Keratinocyte (primary cell): ENCODE data around the gene ZFPM1. TPM values are rescaled to one million over a fixed set of nuclear protein-coding genes. Genes with fewer than 3 reads are reported as not detected.

Experiments
- DNase-seq: peaks from one replicate; pipeline ENCODE4 v3.0.0-alpha.2; 2011; ENCODE audit warnings: low read depth, missing footprints, low spot score
- FAIRE-seq: peaks from 2 replicates; lab custom pipeline; 2011; peaks lifted over from hg19 to GRCh38; lab: Jason Lieb, UNC
- H2AFZ ChIP-seq: 2 replicates; pipeline ENCODE4 v1.6.0; 2012; ENCODE audit warnings: low read length, control low read depth, inconsistent platforms; ENCODE audit not compliant: control insufficient read depth
- H3K27ac ChIP-seq: 2 replicates; pipeline ENCODE4 v1.5.1; 2011; ENCODE audit warnings: low read length; ENCODE audit not compliant: control insufficient read depth, insufficient read depth
- H3K27me3 ChIP-seq: 3 replicates; pipeline ENCODE4 v1.6.0; 2011; ENCODE audit warnings: low read length; ENCODE audit not compliant: control insufficient read depth, insufficient read depth; ENCODE audit errors: extremely low read depth
- H3K36me3 ChIP-seq, 2 experiments: 2 replicates in 1 of 2; 3 replicates in 1 of 2; pipeline ENCODE4 v1.5.1; 2011; ENCODE audit warnings: low read length in 2 of 2, mild to moderate bottlenecking in 1 of 2; ENCODE audit not compliant: control insufficient read depth in 2 of 2, insufficient read depth in 2 of 2; ENCODE audit errors: extremely low read depth in 1 of 2
- H3K4me1 ChIP-seq: 3 replicates; pipeline ENCODE4 v1.5.1; 2011; ENCODE audit warnings: low read length; ENCODE audit not compliant: control insufficient read depth, insufficient read depth; ENCODE audit errors: extremely low read depth
- H3K4me2 ChIP-seq: 3 replicates; pipeline ENCODE4 v1.6.0; 2011; ENCODE audit warnings: low read depth, low read length; ENCODE audit not compliant: control insufficient read depth, insufficient read depth; ENCODE audit errors: extremely low read depth
- H3K4me3 ChIP-seq, 3 experiments: fragments of 200-600 bp in 1 of 3; sonication (generic) in 1 of 3; 2 replicates in 2 of 3; 3 replicates in 1 of 3; pipeline ENCODE4 v1.5.1; 2011 to 2016; ENCODE audit warnings: low read length in 3 of 3, mild to moderate bottlenecking in 3 of 3, control low read depth in 2 of 3, inconsistent platforms in 1 of 3, low read depth in 1 of 3, mixed read lengths in 1 of 3, mixed run types in 1 of 3, moderate library complexity in 1 of 3; ENCODE audit not compliant: control insufficient read depth in 2 of 3, insufficient read depth in 2 of 3; ENCODE audit errors: extremely low read depth in 1 of 3
- H3K79me2 ChIP-seq: 2 replicates; pipeline ENCODE4 v1.6.0; 2012; ENCODE audit warnings: low read length; ENCODE audit not compliant: control insufficient read depth, insufficient read depth
- H3K9ac ChIP-seq: 3 replicates; pipeline ENCODE4 v1.6.0; 2011; ENCODE audit warnings: low read length; ENCODE audit not compliant: control insufficient read depth, insufficient read depth; ENCODE audit errors: extremely low read depth
- H3K9me1 ChIP-seq: 3 replicates; pipeline ENCODE4 v1.6.0; 2011; ENCODE audit warnings: low read length; ENCODE audit not compliant: control insufficient read depth, insufficient read depth; ENCODE audit errors: extremely low read depth
- H3K9me3 ChIP-seq: 2 replicates; pipeline ENCODE4 v1.5.1; 2012; ENCODE audit warnings: low read depth, low read length; ENCODE audit not compliant: control insufficient read depth
- H4K20me1 ChIP-seq: 3 replicates; pipeline ENCODE4 v1.6.0; 2011; ENCODE audit warnings: low read length; ENCODE audit not compliant: control insufficient read depth, insufficient read depth; ENCODE audit errors: extremely low read depth
- CTCF ChIP-seq, 3 experiments: IDR thresholded peaks in 1 of 3; conservative IDR thresholded peaks in 1 of 3; optimal IDR thresholded peaks in 1 of 3; 2 replicates in 2 of 3; 3 replicates in 1 of 3; pipeline versions ENCODE3 to v1.5.1; 2011; ENCODE audit warnings: low read length in 3 of 3, mild to moderate bottlenecking in 3 of 3, moderate library complexity in 2 of 3, control low read depth in 1 of 3, inconsistent platforms in 1 of 3; ENCODE audit not compliant: insufficient read depth in 2 of 3; ENCODE audit errors: extremely low read depth in 1 of 3
- EZH2 ChIP-seq: IDR thresholded peaks from one replicate; pipeline ENCODE4 v1.6.1; 2012; ENCODE audit warnings: inconsistent platforms, mild to moderate bottlenecking, low read length, moderate library complexity
- dilution Hi-C: fragments of 300-500 bp; cut with MboI; formaldehyde crosslinking; loops from one replicate; pipeline ENCODE4 v1.7.0; 2020; ENCODE audit warnings: low sequenced_read_pairs; ENCODE audit not compliant: extremely low pct_ligation_motif_present
- polyA plus RNA-seq, 5 experiments: library from polyadenylated mRNA; depleted of rRNA in 3 of 5; stranded (reverse) in 3 of 5; stranded (forward) in 1 of 5; unstranded in 1 of 5; fragments of >200 nt; gene quantifications; 1 replicate in 1 of 5; 2 replicates in 3 of 5; 3 replicates in 1 of 5; pipeline versions ENCODE4 v1.2.1 to v1.2.3, GENCODE V29; 2011 to 2012; ENCODE audit warnings: missing spikeins in 2 of 5, low read depth in 1 of 5, low replicate concordance in 1 of 5

ZFPM1 gene
- polyA plus RNA-seq, 1 donor (not counting 4 experiments of a cell fraction or from before 2014, with no cell fraction given): 0.42 TPM

DNA sequence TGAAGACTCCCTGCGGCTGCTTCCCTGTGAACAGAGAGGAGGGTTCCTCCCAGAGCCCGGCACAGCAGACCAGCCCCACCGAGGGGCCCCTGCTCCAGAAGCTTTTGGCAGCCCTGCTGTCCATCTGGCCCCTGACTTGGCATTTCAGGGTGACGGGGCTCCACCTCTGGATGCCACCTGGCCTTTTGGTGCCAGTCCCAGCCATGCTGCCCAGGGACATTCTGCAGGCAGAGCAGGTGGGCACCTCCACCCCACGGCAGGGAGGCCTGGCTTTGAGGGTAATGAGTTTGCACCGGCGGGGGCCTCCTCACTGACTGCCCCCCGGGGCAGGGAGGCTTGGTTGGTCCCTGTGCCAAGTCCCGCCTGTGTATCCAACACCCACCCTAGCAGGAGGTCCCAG, 20.3 kb upstream of the ZFPM1 start:
- dilution Hi-C loops: no loop called here
- Histone ChIP-seq H3K4me2 (no peak overlapping the region), H3K4me1 (no peaks in the 10 kb centered on the region), H2AFZ (no peak overlapping the region), H3K4me3 (no peak overlapping the region), H3K27me3 (peaks cover 70% of the 10 kb centered on the region), H3K9me3 (no peaks in the 10 kb centered on the region), H3K9me1 (no peaks in the 10 kb centered on the region), H3K36me3 (no peaks in the 10 kb centered on the region), H3K79me2 (no peaks in the 10 kb centered on the region), H3K27ac (no peak overlapping the region), H3K9ac (no peak overlapping the region), H4K20me1 (no peaks in the 10 kb centered on the region)
- DNase-seq (no peak), FAIRE-seq (no peak)
- no peak for TF ChIP-seq EZH2
- no peak for TF ChIP-seq CTCF (optimal IDR thresholded peaks at IDR 0.05 in 1 of 3, IDR thresholded peaks at IDR 0.05 in 1 of 3, conservative IDR thresholded peaks at IDR 0.05 in 1 of 3; ENCODE audit: extremely low read depth in 1 of 3, insufficient read depth in 2 of 3, low read length in 3 of 3)

GRCh38 chr16:88433632-88434352, 19.3 kb upstream of the ZFPM1 start:
- Histone ChIP-seq H3K9me1 (no peaks in the 10 kb centered on the region), H3K9me3 (no peaks in the 10 kb centered on the region), H3K4me3 (no peak overlapping the region), H3K79me2 (no peaks in the 10 kb centered on the region), H3K4me1 (no peaks in the 10 kb centered on the region), H2AFZ (no peak overlapping the region), H3K27me3 (peaks cover 68% of the 10 kb centered on the region), H3K9ac (no peak overlapping the region), H3K4me2 (no peak overlapping the region), H3K27ac (no peak overlapping the region), H4K20me1 (peaks cover 2% of the 10 kb centered on the region), H3K36me3 (no peaks in the 10 kb centered on the region)
- FAIRE-seq: no peak
- dilution Hi-C loops: no loop called here
- TF ChIP-seq EZH2 (no peak), CTCF (optimal IDR thresholded peaks at IDR 0.05 in 1 of 3, IDR thresholded peaks at IDR 0.05 in 1 of 3, conservative IDR thresholded peaks at IDR 0.05 in 1 of 3; ENCODE audit: extremely low read depth in 1 of 3, insufficient read depth in 2 of 3, low read length in 3 of 3) (no peak)
- no peak for DNase-seq
